GM12891 (cell line): ENCODE data around the gene PRKACA.

Experiments
- DNase-seq: peaks from one replicate; pipeline ENCODE4 v3.0.0; 2011; ENCODE audit warnings: low spot score; ENCODE audit not compliant: insufficient read length
- FAIRE-seq: peaks from 2 replicates; lab custom pipeline; 2011; peaks lifted over from hg19 to GRCh38; lab: Jason Lieb, UNC
- PAX5 ChIP-seq: IDR thresholded peaks from 2 replicates; pipeline ENCODE4 v1.6.1; 2011; ENCODE audit warnings: low read length, moderate library complexity, mild to moderate bottlenecking; ENCODE audit not compliant: insufficient read depth, severe bottlenecking
- POLR2A ChIP-seq: IDR thresholded peaks from 2 replicates; pipeline ENCODE4 v1.6.1; 2011; ENCODE audit warnings: low read depth, low read length, control low read depth
- POLR2AphosphoS5 ChIP-seq: IDR thresholded peaks from 2 replicates; pipeline ENCODE4 v1.6.1; 2011; ENCODE audit warnings: low read depth, low read length, control low read depth
- POU2F2 ChIP-seq: IDR thresholded peaks from 2 replicates; pipeline ENCODE4 v1.6.1; 2011; ENCODE audit warnings: low read depth, mild to moderate bottlenecking, control low read depth, low read length, moderate library complexity
- SPI1 ChIP-seq: IDR thresholded peaks from 2 replicates; pipeline ENCODE4 v1.6.1; 2011; ENCODE audit warnings: low read depth, low read length, control low read depth
- TAF1 ChIP-seq: IDR thresholded peaks from 2 replicates; pipeline ENCODE4 v1.6.1; 2011; ENCODE audit warnings: low read depth, low read length, control low read depth

Gene PRKACA

DNA sequence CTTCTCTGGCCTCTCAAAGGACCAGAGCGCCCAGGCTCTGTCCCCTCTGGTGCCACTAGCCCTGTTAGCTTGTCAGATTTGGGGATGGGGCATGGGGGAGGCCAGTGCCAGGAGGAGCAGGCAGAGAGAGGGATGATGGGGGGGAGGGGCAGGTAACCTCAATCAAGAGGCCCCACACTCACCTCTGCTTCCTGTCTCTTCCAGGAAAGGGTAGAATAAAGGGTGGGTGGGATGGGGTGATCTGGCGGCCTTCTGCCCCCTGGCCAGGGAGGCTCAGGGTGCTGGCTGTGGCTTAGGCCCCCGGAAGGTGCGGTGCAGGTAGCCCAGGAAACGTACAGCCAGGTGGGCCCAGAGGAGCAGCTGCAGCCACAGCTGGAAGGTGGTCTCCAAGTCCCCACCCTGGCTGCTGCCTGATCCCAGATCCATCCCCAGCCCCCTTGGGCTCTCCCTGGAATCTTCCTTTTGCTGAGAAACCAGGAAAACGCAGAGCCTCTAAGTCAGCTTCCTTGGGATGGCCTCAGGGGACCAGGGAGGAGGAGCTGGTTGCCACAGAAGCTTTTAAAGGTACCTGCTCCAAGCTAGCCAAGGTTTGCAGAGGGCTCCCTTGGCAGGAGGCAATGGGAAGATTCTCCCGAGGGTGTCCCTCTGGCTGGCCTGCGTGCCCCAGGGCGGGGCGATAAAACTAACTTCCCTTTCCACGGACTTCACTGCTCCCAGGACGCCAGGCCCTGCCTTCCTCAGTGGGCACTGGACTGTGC lies 5.3 kb downstream of the PRKACA start:
- no peak for FAIRE-seq
- no peak for DNase-seq
- no peak for TF ChIP-seq TAF1
- TF ChIP-seq POU2F2: no peak
- TF ChIP-seq PAX5: no peak
- TF ChIP-seq POLR2AphosphoS5: no peak
- no peak for TF ChIP-seq SPI1
- TF ChIP-seq POLR2A: no peak

- no peak for DNase-seq
- FAIRE-seq: no peak
- TF ChIP-seq TAF1 (no peak), POLR2AphosphoS5 (no peak), POU2F2 (no peak), SPI1 (no peak), PAX5 (no peak), POLR2A (no peak)
Observed at GRCh38 chr19:14111486-14111885, 6.1 kb downstream of the PRKACA start.

- DNase-seq (no peak), FAIRE-seq (no peak)
- TF ChIP-seq POLR2A (no peak), TAF1 (no peak)
Observed at GRCh38 chr19:14110650-14111049, 6.9 kb downstream of the PRKACA start.

DNA sequence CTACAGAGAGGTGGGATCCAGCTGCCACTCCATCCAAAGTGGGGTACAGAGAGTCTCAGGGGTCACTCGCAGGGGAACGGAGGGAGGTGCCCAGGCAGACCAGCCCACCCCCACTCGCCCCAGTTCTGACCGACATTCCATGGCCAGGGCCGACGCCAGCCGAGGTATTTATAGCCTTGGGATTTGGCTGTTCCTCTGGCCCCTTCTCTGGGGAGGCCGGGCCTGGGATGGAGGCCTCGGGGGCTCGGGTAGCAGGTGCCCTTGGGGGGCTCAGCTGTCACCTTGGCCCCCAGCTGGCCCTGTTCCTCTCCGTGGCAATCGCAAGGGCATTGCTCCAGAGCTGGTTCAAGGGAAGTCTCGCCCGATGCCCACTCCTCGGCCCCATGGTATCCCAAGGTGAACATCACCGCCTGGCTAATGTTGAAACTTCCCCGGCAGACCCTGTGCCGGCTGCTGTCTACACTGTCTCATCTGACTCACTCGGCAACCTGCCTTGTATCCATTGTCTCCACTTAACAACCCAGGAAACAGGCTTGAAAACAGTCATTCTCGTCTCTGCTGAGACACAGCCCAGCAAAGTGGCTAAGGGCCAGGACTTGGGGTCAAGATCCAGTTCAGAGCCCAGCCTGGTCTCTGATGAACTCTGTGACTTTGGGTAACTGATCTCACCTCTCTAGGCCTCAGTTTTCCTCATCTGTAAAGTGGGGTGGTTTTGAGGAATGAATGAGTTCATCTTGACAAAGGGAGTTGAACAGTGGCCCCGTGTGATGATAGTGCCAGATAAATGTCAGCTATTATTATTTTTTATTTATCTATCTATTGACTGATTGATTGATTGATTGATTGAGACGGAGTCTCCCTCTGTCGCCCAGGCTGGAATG lies 9.7 kb downstream of the PRKACA start:
- no peak for TF ChIP-seq POU2F2
- no peak for TF ChIP-seq PAX5
- FAIRE-seq (no peak), DNase-seq (no peak)

DNA sequence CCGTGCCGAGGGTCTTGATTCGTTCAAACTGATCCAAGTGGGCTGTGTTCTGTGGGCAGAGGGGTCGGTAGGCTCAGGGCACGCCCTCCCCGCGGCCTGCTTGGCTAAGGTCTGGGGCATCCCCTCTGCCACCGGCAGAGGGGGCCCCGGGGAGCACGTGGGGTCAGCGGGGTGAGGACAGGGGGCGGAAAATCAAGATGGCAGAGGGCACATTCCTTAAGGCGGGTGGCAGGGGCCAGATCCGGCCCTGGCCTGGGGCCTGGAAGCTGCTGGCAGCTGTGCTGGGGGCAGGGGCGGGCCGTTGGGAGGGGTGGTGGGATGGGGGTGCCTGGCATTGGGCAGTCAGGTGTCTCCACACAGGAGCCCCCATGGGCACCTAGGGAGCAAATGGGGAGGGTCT lies 10.7 kb downstream of the PRKACA start:
- TF ChIP-seq PAX5 (no peak), SPI1 (no peak), POLR2A (no peak), TAF1 (no peak), POLR2AphosphoS5 (no peak), POU2F2 (no peak)
- DNase-seq: no peak
- FAIRE-seq: no peak

GRCh38 chr19:14105680-14106079 lies 11.9 kb downstream of the PRKACA start:
- TF ChIP-seq POLR2A (no peak), POLR2AphosphoS5 (no peak), PAX5 (no peak)
- DNase-seq: no peak
- FAIRE-seq: no peak

- DNase-seq: no peak
- FAIRE-seq: no peak
- TF ChIP-seq TAF1: no peak
- no peak for TF ChIP-seq POLR2A
- no peak for TF ChIP-seq POLR2AphosphoS5
- TF ChIP-seq SPI1: no peak
- no peak for TF ChIP-seq PAX5
- no peak for TF ChIP-seq POU2F2
Observed at GRCh38 chr19:14103310-14103709, 14.3 kb downstream of the PRKACA start.

DNA sequence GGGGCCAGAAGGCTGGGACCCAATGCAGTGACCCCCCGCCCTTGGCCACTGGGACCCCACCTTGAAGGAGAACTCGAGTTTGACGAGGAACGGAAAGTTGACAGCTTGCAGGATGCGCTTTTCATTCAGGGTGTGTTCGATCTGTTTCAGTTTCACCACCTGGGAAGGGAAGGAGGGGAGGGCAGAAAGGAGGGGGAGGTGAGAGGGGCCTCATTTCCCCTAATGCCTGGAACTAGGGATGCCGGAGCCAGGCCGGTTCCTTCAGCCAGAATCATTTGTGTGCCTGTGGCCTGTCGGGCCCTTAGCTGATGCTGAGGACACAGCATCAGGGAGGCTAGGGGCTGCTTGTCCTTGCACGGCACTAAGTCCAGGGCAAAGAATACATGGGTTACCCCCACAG lies 14.8 kb downstream of the PRKACA start:
- FAIRE-seq: no peak
- no peak for DNase-seq
- no peak for TF ChIP-seq POU2F2
- TF ChIP-seq POLR2AphosphoS5: no peak
- no peak for TF ChIP-seq PAX5
- TF ChIP-seq TAF1: no peak
- no peak for TF ChIP-seq SPI1
- no peak for TF ChIP-seq POLR2A

GRCh38 chr19:14102102-14102696 lies 15.4 kb downstream of the PRKACA start:
- DNase-seq (no peak), FAIRE-seq (no peak)
- TF ChIP-seq SPI1 (no peak), PAX5 (no peak), POLR2AphosphoS5 (no peak), POLR2A (no peak), TAF1 (no peak), POU2F2 (no peak)
